ENCODE results near the gene STAB2.

Gene STAB2

DNA sequence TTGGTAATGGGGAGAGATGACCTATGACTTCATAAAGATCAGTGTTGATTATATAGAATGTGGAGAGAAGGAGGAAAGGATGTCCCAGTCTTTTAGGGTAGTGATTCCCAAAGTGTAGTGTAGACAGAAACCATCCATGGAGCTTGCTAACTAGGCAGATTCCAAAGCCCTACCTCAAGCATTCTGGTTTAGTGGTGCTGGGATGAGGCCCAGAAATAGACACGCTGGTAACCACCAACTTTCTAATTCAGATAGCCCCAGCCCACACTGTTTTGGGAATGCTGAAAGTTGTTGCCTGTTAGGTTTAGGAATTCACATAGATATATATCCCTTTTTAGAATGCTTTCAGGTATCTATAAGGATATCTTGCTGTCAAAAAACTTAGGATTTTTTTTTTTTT lies 69.2 kb downstream of the STAB2 start:
- no peak for FAIRE-seq

DNA sequence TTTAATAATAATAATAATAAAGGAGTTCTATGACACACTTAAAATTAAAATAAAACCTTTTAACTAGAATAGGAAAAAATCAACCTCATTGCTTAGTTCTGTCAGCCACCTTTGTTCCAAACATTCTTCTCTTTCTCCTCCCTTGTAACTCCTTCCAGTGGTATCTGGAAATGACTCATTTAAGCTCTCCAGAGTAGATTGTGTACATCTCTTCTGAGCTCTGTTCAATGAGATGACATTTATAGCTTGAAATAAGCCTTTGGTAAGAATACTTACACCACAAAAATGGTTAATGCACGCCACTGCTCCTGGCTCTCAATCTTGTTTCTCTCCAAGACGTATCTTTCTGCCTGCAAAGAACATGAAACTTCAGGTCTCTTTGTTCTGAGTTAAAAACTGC lies 70.3 kb downstream of the STAB2 start:
- FAIRE-seq = no peak

GRCh38 chr12:103664626-103665025 lies 77.6 kb downstream of the STAB2 start:
- no peak for FAIRE-seq

- FAIRE-seq = no peak
These were observed 78.9 kb downstream of the STAB2 start for GRCh38 chr12:103665971-103666370.

DNA sequence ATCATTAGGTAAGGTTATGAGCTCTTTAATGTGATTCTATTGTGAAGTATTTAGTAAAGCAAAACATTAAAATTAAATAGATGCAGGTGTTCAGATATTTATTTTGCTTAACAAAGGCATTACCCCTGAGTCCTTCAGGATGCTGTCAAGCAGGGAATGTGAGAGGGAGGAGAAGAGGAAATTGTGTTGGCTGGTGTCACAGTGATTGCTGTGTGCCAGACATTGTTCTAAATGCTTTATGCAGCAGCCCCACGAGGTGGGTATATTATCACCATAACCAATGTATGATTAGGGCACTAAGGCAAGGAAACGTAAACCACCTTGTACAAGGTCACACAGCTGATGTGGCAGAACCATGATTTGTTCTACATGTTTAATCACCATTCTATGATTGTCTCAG lies 80.1 kb downstream of the STAB2 start:
- FAIRE-seq = no peak

- FAIRE-seq = no peak
These were observed 81.4 kb downstream of the STAB2 start for GRCh38 chr12:103668520-103668919.

DNA sequence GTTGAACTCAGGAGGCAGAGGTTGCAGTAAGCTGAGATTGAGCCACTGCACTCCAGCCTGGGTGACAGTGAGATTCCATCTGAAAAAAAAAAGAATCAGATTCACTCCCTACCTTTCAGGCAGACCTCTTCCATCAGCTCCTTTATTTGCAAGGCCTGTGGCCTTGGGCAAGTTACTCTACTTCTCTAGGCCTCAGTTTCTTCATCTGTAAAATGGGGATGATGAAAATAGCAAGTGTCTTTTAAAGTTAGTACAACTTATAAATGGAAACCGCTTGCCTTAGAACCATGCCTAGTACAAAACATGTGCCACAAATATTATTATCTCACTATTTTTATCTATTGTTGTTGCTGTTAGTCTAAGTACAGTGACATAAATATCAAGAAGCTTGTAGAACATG lies 84.3 kb downstream of the STAB2 start:
- FAIRE-seq = no peak

DNA sequence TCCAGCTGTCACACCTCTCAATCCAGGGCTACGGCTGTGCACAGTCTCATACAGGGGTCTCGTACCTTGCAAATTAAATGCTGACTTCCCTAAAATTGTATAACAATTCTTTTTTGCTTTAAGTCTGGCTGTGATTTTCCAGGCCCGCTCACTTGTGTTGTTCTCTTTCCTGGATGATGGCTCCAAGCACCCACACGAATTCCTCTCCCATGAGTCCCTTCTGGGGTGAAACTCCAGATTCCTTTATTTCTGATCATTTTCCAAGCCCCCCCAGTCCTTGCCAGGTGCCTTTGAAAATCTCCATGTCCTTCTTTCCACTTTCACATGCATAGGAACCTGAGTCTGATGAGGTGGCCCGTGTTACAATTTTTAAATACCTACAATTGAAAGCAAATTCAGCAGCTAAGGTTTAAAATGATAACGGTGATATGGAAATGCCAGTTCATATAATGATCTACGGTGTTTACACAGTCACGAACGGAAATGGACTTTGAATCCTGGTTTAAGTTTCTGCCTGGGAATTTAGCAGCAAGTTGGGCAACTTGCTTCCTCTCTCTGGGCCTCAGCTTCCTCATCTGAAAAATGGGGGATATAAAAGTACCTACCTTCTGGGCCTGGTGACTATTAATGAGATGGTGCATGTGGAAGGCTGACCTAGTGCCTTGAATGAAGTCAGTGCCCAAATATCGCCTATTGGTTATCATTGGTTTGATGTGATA lies 85.5 kb downstream of the STAB2 start:
- FAIRE-seq = no peak

DNA sequence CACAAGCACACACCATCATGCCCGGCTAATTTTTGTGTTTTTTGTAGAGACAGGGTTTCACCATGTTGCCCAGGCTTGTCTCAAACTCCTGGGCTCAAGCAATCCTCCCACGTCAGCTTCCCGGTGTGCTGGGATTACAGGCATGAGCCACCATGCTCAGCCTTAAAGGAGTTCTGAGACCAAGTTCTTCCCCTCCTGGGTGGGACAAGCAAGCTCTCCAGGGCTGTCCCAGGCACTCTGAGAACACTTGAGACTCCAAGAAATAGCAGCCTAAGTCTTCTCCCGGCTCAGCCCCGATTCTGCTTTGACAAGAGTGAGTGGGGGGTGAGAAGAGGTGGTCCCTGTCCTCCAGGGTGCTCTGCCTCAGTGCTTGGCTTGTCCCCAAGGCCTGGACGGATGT lies 86.4 kb downstream of the STAB2 start:
- FAIRE-seq = no peak

DNA sequence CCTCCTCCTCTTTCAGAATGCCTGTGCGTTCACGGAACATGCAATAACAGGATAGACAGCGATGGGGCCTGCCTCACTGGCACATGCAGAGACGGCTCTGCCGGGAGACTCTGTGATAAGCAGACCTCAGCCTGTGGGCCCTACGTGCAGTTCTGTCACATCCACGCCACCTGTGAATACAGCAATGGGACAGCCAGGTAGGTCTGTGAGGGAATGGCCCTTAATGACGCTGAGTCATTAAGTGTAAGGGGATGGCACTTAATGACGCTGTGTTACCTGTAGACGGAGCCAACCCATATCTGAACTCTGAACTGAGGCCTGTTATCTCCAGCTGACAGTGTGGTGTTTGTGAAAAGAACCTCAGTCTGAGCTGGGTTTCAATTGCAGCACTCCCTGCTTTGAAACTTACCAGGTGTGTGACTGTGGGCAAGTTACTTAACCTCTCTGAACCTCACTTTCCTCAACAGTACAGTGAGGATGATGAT lies 86.9 kb downstream of the STAB2 start:
- no peak for FAIRE-seq

GRCh38 chr12:103676893-103677292 lies 89.8 kb downstream of the STAB2 start:
- FAIRE-seq = no peak

DNA sequence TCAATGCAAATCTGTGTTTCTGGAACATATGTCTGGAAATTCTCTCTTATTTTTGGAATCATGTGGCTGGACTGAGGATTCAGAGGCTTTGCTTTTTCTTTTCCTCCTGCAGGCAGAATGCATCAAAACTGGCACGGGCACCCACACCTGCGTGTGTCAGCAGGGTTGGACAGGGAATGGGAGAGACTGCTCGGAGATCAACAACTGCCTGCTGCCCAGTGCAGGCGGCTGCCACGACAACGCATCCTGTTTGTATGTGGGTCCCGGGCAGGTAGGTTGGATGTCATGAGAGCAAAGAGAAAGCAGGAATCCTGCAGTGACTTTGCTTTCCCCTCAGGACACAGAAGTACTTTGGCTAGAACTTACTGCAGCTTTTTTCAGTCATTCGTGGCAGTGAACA lies 90.3 kb downstream of the STAB2 start:
- FAIRE-seq = no peak

GRCh38 chr12:103677905-103678304 lies 90.8 kb downstream of the STAB2 start:
- FAIRE-seq = no peak

GRCh38 chr12:103679421-103680170 lies 92.5 kb downstream of the STAB2 start:
- no peak for FAIRE-seq

DNA sequence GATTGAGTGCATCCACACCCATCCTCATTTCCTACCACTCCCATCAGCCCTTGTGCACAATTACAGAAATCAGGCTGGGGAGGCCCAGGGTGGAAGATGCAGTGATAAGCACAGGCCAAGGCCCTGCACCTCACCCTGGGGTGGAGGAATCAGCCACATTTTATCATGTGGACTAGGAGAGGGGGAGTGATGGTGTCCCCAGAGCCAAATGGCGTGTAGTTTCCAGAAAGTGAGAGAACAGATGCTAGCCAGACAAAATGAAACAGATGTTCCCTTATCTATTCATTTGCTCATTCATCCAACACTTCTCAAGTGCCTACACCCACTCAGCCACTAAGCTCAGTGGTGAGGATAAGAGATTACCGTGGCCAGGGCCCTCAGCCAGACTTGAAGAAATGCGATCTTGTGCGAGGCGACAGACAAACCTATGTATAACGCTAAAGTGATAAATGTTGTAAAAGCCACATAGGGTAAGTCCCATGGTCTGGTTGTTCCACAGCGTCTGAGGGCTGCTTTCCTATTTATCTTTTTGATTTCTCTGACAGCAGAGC lies 93.6 kb downstream of the STAB2 start:
- FAIRE-seq = no peak

DNA sequence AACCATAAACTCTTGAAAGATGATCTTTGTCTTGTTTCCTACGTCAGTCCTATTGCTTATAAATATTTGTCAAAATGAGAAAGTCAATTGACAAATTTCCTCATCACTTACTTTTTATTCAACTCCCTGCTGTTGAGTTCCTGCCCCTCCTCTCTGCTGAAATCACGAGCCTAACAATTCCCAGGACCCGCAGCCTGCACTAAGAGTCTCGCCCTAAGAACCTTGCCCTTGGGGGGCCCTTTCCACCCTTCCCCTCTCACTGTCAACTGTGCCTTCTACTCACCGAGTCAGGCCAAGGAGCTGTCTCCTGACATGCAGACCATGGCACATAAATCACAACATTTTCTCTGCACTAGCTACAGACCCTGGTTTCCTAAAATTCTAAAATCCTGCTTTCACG lies 99.0 kb downstream of the STAB2 start:
- FAIRE-seq = no peak

- FAIRE-seq = no peak
These were observed 100.2 kb downstream of the STAB2 start for GRCh38 chr12:103687253-103687652.

GRCh38 chr12:103688376-103689063 lies 101.4 kb downstream of the STAB2 start:
- no peak for FAIRE-seq

- FAIRE-seq = no peak
These were observed 103.4 kb downstream of the STAB2 start for GRCh38 chr12:103690426-103690825.

DNA sequence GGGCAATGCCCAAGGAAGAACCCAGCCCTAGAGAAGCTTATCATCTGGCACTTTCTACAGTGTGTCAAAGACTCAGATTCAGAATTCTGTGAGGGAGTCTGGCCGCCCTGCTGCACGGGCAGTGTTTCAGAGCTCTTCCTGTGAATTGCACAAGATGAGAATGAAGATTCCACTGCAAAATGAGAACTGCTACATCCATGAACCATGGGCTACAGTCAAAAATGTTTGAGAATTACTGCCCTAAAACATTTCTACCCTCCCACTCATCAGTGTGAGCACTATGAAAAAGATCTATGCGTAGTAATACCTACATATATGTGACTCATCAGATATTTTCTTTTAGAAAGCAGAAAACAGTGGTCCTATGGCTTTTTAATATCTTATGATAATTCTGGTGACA lies 104.0 kb downstream of the STAB2 start:
- no peak for FAIRE-seq

DNA sequence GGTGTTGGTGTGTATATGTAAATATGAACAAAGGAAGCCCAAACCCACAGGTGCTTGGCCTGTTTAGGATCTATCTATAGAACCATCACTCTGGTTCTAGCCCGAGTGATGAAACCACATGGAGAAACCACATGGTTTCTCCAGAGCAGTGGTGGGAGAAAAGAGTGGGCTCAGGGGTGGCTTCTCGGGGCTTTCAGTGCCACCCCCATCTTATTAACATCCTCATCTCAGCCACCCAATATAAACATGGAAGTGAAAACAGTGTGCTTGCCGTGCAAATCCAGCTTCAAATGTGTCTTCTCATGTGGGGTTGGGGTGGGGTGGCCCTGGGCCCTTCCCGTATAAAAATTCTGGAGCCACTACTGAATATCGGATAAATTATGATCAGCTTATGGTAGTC lies 109.0 kb downstream of the STAB2 start:
- no peak for FAIRE-seq

GRCh38 chr12:103697971-103698751 lies 111.1 kb downstream of the STAB2 start:
- FAIRE-seq = no peak

All from A204.1 (cell line).